Hematopoietic multipotent progenitor cell treated with erythropoietin and hydrocortisone succinate and interleukin-3 and kit ligand, for 4 days (in vitro differentiated cells): ENCODE results near the gene OOSP4B.

ENCODE experiments used
- DNase-seq: peaks from one replicate; pipeline ENCODE4 v3.0.0-alpha.2; 2015

The OOSP4B gene

DNA sequence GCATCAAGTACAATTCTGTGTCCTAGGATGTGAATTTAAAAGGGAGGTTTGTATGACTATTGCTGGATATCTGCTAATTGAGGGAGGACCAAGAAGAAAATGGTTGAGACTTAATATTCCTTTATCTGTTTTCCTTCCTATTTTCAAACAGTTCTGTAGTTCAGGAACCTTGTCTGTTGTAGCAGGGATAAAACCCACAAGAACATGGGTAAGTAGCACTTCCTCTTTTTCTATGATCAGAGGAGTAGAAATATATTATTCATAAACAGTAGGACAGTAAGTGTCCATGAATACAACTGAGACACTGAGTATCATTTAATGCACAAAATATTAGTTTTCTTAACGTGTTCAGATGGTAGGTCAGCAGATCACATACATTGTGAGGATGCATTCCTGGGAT is 47.1 kb downstream of the OOSP4B start:
- DNase-seq: peak; percentile 85

GRCh38 chr11:60065801-60066200 is 48.8 kb downstream of the OOSP4B start:
- no peak for DNase-seq

DNA sequence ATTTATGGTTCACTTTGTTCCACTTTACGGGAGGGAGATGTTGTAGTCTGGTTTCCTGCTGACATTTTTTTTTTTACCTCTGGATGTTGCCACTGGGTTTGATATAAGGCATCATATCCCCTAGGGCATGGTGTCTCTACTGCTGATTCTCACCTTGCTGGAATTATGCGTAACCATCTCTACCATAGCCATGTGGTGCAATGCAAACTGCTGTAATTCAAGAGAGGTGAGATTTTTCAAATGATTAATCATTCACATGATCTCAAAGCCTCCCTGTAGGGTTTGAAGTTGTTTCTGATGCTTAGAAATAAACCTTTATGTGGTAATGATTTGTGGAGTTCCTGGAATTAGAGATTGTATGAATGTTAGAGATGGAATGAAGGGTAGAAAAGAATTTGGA is 52.5 kb downstream of the OOSP4B start:
- DNase-seq: no peak

DNA sequence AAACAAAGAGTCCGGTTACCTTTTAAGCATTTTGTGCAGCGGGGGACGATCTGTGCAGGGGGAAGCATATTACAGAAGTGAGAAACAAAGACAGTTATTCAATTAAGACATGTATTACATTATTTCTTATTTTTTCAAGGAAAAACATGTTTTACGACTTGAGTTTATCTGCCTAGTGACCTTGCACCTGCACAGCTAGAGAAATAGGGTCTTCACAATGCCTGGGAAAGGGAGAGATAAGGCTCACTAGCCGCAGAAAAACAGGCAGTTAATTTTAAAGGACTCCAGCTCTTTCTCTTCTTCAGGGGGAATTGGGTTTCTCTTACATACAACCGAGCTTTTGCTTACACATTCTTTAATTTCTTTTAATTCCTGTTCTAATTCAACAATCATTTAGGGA is 54.7 kb downstream of the OOSP4B start:
- DNase-seq: peak; percentile 25

DNA sequence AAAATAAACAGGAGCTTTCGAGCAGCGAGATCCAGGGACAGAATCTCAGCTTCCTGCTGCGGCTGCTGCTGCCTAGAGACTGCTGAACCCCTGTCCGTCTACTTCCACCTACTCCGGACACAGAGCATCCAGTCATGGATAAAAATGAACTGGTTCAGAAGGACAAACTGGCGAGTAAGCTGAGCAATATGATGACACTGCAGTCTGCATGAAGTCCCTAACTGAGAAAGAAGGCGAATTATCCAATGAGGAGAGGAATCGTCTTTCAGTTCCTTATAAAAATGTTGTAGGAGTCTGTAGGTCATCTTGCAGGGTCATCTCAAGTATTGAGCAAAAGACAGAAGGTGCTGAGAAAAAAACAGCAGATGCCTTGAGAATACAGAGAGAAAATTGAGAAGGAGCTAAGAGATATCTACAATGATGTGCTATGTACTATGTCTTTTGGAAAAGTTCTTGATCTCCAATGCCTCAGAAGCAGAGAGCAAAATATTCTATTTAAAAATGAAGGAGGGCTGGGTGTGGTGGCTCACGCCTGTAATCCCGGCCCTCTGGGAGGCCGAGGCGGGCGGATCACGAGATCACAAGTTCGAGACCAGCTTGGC is 60.3 kb downstream of the OOSP4B start:
- DNase-seq: no peak

GRCh38 chr11:60077981-60078380 is 61.0 kb downstream of the OOSP4B start:
- DNase-seq: peak; percentile 68

DNA sequence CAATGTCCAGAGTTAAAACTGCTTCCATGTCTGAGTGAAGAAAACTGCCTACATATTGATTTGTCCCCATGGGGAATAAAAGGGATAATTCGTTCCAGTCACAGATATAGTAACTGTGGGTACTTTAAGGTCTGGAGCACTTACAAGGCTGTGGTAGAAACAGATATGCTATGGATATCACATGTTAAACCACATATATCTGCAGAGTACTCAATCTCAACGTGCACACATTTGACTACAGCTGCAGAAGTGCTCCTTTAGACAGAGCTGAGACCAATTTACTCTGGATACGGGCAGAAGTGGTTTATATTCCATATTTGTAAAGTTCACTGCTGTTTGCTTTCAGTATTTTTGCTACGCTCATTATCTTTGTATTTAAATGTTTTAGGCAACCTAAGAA is 61.8 kb downstream of the OOSP4B start:
- peak; percentile 82 for DNase-seq

DNA sequence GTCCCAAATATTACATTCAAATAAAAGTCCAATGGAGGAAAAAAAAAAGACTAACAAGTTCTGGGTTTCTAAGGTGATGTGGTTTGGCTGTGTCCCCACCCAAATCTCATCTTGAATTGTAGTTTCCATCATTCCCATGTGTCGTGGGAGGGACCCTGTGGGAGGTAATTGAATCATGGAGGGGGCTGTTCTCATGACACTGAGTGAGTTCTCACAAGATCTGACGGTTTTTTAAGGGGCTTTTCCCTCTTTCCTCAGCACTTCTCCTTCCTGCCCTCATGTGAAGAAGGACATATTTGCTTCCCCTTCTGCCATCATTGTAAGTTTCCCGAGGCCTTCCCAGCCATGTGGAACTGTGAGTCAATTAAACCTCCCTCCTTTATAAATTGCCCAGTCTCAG is 63.6 kb downstream of the OOSP4B start:
- DNase-seq: no peak
